Adipocyte (in vitro differentiated cells): ENCODE results near the gene NXT1.

ENCODE experiments used
- DNase-seq: peaks from one replicate; pipeline ENCODE4 v3.0.0-alpha.2; 2015; ENCODE audit warnings: low read depth
- H3K27me3 ChIP-seq: replicated peaks from 2 replicates; pipeline ENCODE4 v1.7.0; 2013; ENCODE audit warnings: mild to moderate bottlenecking, low read length, moderate library complexity; ENCODE audit not compliant: control insufficient read depth, insufficient read depth
- H3K36me3 ChIP-seq: 2 replicates; pipeline ENCODE4 v1.7.0; 2013; ENCODE audit warnings: low read length, mild to moderate bottlenecking, moderate library complexity; ENCODE audit not compliant: control insufficient read depth, insufficient read depth, severe bottlenecking
- H3K4me1 ChIP-seq: 2 replicates; pipeline ENCODE4 v1.7.0; 2013; ENCODE audit warnings: mild to moderate bottlenecking, low read length, moderate library complexity; ENCODE audit not compliant: control insufficient read depth, insufficient read depth
- H3K4me3 ChIP-seq: 2 replicates; pipeline ENCODE4 v1.7.0; 2013; ENCODE audit warnings: mild to moderate bottlenecking, low read length, moderate library complexity
- H3K9ac ChIP-seq: 2 replicates; pipeline ENCODE4 v1.7.0; 2013; ENCODE audit warnings: mild to moderate bottlenecking, low read length, moderate library complexity
- H3K9me3 ChIP-seq: 2 replicates; pipeline ENCODE4 v1.7.0; 2013; ENCODE audit warnings: mild to moderate bottlenecking, low read length, moderate library complexity; ENCODE audit not compliant: control insufficient read depth

NXT1 gene

DNA sequence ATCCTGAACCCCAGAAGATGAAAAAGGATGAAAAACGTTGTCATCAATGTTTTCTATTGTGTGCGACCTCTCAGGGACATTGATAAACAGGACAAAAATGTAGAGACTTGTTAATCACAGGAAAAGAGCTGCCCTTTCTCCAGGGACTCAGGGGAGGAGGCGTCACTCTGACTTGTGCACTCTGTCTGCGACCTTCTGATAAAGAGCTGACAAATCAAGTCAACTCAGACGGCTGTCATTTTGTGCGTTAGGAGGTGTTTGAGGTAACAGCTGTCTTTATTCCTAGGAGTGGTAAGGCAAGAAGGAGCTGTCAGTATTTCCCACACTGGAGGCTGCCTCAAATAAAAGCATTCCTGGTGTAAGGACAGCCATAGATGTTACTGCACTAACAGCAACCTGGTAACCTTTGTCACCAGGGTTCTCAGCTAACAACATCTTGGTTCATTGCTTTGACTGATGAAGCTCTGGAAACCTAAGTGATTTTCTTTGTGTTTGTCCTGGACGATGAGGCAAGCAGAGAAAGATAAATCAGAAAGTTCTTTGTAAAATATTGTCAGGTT lies 38.6 kb upstream of the NXT1 start:
- no peak for DNase-seq
- Histone ChIP-seq H3K4me1 (peaks cover 26% of the 10 kb centered on the region), H3K9me3 (no peaks in the 10 kb centered on the region), H3K36me3 (no peaks in the 10 kb centered on the region), H3K4me3 (no peak overlapping the region), H3K9ac (no peak overlapping the region), H3K27me3 (peaks cover 6% of the 10 kb centered on the region)

DNA sequence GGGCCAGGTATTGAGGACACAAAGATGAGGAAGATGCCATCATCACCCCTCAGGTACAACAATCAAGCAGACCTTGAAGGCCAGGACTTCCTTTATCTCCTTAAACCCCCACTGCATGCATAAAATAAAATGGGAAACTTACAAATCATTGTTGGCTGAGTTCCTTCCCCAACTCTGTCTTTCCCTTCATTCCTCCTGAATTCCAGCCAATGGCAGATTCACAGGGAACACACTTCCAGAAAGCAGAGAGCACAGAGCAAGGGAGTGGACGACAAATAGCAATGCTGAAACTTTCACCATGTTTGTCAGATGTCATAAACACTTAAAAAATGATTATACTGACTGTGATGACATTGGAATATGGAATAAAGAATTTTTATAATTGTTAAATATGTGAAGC lies 37.3 kb upstream of the NXT1 start:
- no peaks in the 10 kb centered on the region for H3K9me3 ChIP-seq

DNA sequence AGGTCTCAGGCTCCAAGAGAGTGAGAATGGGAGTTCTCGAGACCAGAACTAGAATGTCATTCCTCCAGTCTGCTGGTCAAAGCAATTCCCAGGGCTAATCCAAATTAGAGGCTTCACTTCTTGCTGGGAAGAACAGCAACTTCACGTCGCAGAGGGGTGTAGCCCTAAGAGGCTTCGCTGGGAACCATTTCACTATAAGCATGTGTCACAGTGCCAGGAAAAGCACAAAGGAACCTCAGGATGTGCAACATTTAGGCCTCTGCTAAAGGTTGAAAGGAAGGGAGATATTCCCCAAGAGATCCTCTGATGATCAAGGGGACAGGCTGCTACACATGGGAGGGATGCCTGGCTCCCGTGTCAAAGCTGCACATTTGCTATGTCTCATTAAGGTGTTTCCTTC lies 35.9 kb upstream of the NXT1 start:
- Histone ChIP-seq H3K9me3 (no peaks in the 10 kb centered on the region), H3K9ac (peak overlapping the region; percentile 17), H3K36me3 (no peaks in the 10 kb centered on the region), H3K27me3 (peaks cover 6% of the 10 kb centered on the region), H3K4me1 (peaks cover 26% of the 10 kb centered on the region), H3K4me3 (no peak overlapping the region)
- DNase-seq, result no peak

More for the DNA sequence above, 37.3 kb upstream of the NXT1 start:
- DNase-seq, result no peak
- Histone ChIP-seq H3K4me1 (peaks cover 26% of the 10 kb centered on the region), H3K9ac (no peak overlapping the region), H3K27me3 (peaks cover 6% of the 10 kb centered on the region), H3K4me3 (no peak overlapping the region), H3K36me3 (no peaks in the 10 kb centered on the region)

DNA sequence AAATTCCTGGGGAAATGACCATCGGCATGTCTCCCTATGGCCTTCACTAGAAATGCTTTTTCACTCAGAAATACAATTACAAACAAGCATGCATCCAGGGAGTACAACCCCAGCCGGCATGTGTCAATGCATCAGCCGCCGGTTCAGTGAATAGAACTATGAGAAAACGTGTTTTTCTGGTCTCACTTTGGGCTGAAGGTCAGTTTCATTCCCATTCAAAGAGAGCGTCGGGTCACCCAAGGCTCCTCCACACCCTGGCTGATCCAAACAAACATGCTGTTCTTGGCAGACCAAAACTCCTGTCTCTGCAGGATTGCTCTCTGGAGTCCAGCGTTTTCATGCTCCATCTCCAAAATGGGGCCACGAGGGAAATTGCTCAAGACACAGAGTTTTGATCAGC lies 35.5 kb upstream of the NXT1 start:
- Histone ChIP-seq H3K9me3 (no peaks in the 10 kb centered on the region), H3K4me3 (no peak overlapping the region)

DNA sequence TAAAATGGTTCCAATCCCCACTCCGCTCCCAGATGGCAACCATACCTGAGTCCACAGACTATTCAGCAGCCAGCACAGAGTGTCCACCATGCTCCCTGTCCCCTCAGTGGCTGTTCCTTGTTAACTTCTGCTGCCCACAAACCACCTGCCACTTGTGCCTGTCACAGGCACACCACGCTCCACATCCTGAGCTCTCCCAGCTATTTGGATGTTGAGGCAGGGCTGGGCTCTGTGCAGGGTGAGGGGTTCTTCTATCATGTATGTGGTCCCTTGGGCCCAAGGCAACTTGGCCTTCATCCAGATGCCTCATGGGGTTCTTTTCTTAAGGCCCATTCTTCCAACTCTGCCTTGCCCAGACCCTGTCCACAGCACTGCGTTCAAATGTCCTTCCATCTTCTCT lies 34.0 kb upstream of the NXT1 start:
- Histone ChIP-seq H3K4me3 (no peak overlapping the region), H3K9ac (no peak overlapping the region), H3K4me1 (peaks cover 26% of the 10 kb centered on the region), H3K27me3 (peaks cover 6% of the 10 kb centered on the region), H3K36me3 (no peaks in the 10 kb centered on the region), H3K9me3 (no peaks in the 10 kb centered on the region)
- no peak for DNase-seq

More for the DNA sequence above, 35.5 kb upstream of the NXT1 start:
- Histone ChIP-seq H3K9ac (peak overlapping the region; percentile 17), H3K27me3 (peaks cover 6% of the 10 kb centered on the region), H3K36me3 (no peaks in the 10 kb centered on the region), H3K4me1 (peaks cover 26% of the 10 kb centered on the region)
- no peak for DNase-seq

DNA sequence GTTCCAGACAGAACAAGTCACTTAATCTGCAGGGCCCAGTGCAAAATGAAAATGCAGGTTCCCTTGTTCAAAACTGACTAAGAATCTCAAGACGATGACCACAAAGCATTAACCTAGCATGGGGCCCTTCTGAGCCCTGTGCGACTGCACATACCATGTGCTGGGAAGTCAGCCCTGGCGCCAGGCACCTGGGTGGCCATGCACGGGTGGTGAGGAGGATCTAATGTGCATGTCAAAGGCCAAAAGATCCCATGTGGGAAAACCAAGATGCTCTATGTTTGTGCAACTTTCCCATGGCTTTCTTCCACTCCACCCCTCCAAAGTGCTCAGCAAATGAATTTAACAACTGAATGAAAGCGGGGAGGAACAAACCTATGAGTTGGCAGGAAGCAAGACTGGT lies 33.5 kb upstream of the NXT1 start:
- H3K27me3 ChIP-seq, result peaks cover 6% of the 10 kb centered on the region
- DNase-seq, result no peak
- H3K9ac ChIP-seq, result no peak overlapping the region
- peaks cover 26% of the 10 kb centered on the region for H3K4me1 ChIP-seq
- H3K36me3 ChIP-seq, result no peaks in the 10 kb centered on the region
- no peaks in the 10 kb centered on the region for H3K9me3 ChIP-seq
- H3K4me3 ChIP-seq, result no peak overlapping the region

DNA sequence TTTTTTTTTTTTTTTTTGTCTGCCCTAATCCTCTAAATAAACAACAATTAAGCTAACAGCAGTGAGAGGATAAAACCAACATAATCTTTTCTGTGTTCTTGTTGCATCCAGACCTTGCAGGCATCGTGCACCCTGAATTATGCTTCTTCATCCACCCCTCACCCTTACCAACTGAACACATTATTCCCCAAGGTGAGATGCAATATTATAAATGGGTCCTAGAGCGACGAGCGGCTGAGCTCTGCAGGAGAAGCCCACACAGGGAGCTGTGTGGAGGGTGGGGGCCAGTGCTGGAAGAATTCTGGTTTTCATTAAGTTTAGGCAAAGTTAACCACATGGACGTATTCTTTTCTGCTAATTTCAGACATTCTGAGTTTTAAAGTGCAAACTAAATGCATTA lies 32.2 kb upstream of the NXT1 start:
- DNase-seq, result no peak
- H3K27me3 ChIP-seq, result peaks cover 6% of the 10 kb centered on the region
- H3K9ac ChIP-seq, result no peak overlapping the region
- no peaks in the 10 kb centered on the region for H3K36me3 ChIP-seq
- no peaks in the 10 kb centered on the region for H3K9me3 ChIP-seq
- H3K4me1 ChIP-seq, result peaks cover 20% of the 10 kb centered on the region
- no peak overlapping the region for H3K4me3 ChIP-seq

DNA sequence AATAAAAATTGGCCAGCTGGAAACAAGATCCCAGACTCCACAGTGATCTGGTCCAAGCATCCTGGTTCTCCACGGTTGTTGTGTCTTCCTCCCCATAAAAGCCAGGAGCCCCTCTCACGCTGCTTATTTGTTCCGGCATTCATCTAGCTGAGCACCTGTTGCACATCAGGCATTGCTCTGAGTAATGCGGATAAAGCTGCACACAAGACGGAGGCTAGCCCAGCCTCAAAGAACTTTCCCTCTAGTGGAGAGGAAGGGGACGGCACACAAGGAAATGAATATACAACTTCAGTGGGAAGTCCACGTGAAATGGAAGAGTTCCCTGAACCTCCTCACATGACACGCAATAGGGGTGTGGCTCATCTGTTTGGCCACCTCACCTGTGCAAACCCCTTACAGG lies 30.3 kb upstream of the NXT1 start:
- DNase-seq, result peak; percentile 30
- Histone ChIP-seq H3K9me3 (no peaks in the 10 kb centered on the region), H3K4me3 (no peak overlapping the region)

DNA sequence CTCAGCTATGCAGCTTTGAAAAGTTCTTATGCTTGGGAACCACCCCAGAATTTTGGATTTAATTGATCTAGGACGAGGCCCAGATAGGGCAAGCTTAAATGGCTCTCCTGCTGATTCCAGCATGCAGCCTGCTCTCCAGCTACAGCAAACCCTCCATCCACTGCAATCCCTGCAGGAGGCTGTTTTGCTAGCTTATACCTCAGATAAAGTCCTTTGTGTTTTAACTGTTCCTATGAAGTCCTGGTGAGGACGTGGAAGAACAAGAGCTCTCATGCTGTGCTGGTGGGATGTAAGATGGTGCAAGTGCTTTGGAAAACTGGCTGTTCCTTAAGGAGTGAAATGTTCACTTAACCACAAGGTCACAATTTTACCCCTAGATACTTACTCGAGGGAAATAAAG lies 25.5 kb upstream of the NXT1 start:
- no peak for DNase-seq
- Histone ChIP-seq H3K9me3 (no peaks in the 10 kb centered on the region), H3K4me1 (no peaks in the 10 kb centered on the region), H3K36me3 (no peaks in the 10 kb centered on the region), H3K27me3 (no peaks in the 10 kb centered on the region), H3K9ac (no peak overlapping the region), H3K4me3 (no peak overlapping the region)

More for the DNA sequence above, 30.3 kb upstream of the NXT1 start:
- Histone ChIP-seq H3K36me3 (no peaks in the 10 kb centered on the region), H3K27me3 (peaks cover 6% of the 10 kb centered on the region), H3K9ac (no peak overlapping the region), H3K4me1 (peaks cover 7% of the 10 kb centered on the region)

DNA sequence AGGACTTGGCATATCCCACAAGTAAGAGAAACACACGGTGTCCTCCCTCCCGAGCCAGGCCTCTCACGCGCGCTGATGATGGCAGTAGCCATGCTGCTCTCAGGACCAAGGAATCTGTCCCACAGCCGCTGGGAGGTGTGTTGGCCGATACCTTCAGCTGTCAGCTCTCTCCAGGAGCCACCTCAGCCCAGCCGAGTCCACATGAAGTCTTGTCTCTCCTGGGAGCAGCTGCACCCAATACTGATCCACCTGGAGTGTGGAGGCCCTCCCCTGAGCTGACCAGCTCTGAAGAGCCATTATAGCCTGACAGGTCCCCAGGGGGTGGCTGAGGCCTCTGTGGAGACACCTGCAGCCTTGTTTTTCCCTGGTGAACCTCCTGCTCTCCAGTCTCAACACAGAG lies 23.8 kb upstream of the NXT1 start:
- H3K9me3 ChIP-seq, result no peaks in the 10 kb centered on the region
- no peak for DNase-seq
- no peaks in the 10 kb centered on the region for H3K36me3 ChIP-seq
- H3K27me3 ChIP-seq, result no peaks in the 10 kb centered on the region
- H3K4me1 ChIP-seq, result no peaks in the 10 kb centered on the region
- H3K4me3 ChIP-seq, result no peak overlapping the region
- no peak overlapping the region for H3K9ac ChIP-seq

DNA sequence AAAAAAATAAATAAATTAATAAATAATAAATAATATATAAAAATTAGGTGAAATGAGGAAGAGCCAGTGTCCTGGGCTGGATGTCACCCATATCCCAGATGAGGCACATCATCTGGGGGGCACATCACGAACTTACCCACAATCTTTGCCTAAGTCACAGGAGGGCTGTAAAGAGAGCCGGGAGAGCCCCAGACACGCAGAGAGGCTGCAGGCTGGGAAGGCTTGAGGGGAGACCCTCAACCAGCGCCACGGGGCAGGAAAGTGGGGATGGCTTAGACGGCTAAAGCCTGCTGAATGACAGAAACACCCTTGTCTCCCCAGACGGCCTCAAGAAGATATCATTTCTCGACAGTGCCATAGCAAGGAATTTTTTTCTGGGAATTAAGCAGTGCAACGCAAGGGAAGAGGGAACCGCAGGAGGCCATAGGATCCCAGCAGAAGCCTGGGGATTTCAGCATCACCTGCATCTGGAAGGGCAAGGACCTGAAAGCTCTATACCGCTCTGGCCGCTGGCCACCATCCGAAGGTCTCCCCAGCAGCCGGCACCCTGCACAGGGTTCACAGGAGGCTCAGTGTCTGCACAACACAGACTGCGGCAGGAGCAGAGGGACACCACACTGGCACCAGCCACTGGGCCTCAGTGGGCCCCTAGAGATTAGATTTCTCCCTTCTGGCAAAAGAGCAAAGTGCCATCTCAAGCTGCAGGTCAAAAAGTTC lies 22.8 kb upstream of the NXT1 start:
- Histone ChIP-seq H3K4me3 (no peak overlapping the region), H3K36me3 (no peaks in the 10 kb centered on the region), H3K9ac (no peak overlapping the region), H3K27me3 (no peaks in the 10 kb centered on the region), H3K9me3 (no peaks in the 10 kb centered on the region), H3K4me1 (no peaks in the 10 kb centered on the region)
- DNase-seq, result no peak
